ENCODE measurements around the gene DMD. TPM values are rescaled to one million over a fixed set of nuclear protein-coding genes. Genes with fewer than 3 reads are reported as not detected.
A peak's percentile ranks its signal among the peaks of the same experiment; 100 is the strongest.

Gene DMD
- total and polyA plus RNA-seq, 4 donors: 3.9 to 73.8 (median 11.2) TPM

DNA sequence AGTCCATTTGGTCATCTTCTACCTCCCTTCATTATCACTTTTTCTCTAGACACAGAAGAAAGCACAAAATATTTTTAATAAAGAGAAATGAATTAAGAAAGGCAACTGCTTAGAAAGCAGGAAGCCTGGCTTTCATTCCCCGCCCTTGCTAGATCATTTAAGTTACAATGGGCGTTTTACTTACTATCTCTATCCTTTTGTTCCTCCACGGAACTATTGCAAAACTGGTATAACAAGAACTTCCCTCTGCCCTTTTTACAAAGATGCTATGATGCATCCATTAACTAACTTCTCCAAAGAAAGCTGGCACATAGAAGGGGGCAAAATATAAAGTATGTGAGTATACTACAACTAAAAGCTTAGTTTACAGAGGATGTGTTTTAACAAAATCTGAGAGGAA lies 1705.0 kb downstream of the DMD start:
- no peak for ATAC-seq (ENCODE audit: insufficient read depth, low FRiP score)

DNA sequence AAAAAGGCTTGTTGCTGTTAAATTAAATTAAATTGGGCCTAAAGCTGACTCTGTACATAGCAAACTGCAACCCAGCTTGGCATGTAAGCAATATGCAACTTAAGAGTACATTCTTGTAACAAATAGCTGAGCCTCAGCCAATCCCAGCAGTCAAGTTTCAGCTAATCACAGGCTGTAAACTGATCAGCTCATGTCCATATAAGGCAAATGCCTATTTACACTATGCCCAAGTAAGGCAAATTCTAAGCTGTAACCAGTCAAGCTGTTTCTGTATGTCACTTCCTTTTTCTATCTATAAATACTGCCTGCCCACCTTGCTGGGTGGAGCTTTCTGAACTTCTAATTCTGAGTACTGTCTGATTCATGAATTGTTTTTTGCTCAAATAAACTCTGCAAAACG lies 1710.4 kb downstream of the DMD start:
- peaks cover 0 to 6% (median 3%) of the 10 kb centered on the region in 3 donors for H3K27me3 ChIP-seq (ENCODE audit: control insufficient read depth in 3 of 3, insufficient read depth in 3 of 3, low read length in 2 of 3)
- H3K4me3 ChIP-seq: no peak overlapping the region
- H3K9ac ChIP-seq (ENCODE audit: insufficient read depth in 1 of 2, low read length in 2 of 2): no peak overlapping the region
- 44 to 77% methylated on average over 1 of the region's 1 CpG for WGBS, 2 donors
- H3K36me3 ChIP-seq (ENCODE audit: control insufficient read depth in 4 of 4, insufficient read depth in 4 of 4, low read length in 4 of 4): no peaks in the 10 kb centered on the region
- H3K4me1 ChIP-seq (ENCODE audit: control insufficient read depth in 5 of 5, insufficient read depth in 5 of 5, low read length in 5 of 5): no peaks in the 10 kb centered on the region
- TF ChIP-seq, protein P1, sequence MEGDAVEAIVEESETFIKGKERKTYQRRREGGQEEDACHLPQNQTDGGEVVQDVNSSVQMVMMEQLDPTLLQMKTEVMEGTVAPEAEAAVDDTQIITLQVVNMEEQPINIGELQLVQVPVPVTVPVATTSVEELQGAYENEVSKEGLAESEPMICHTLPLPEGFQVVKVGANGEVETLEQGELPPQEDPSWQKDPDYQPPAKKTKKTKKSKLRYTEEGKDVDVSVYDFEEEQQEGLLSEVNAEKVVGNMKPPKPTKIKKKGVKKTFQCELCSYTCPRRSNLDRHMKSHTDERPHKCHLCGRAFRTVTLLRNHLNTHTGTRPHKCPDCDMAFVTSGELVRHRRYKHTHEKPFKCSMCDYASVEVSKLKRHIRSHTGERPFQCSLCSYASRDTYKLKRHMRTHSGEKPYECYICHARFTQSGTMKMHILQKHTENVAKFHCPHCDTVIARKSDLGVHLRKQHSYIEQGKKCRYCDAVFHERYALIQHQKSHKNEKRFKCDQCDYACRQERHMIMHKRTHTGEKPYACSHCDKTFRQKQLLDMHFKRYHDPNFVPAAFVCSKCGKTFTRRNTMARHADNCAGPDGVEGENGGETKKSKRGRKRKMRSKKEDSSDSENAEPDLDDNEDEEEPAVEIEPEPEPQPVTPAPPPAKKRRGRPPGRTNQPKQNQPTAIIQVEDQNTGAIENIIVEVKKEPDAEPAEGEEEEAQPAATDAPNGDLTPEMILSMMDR (IDR thresholded peaks at IDR 0.05; ENCODE audit: control extremely low read depth, extremely low read depth): no peak
- no peak overlapping the region for H3K27ac ChIP-seq (ENCODE audit: low read depth in 1 of 2, low read length in 1 of 2)
- ATAC-seq (ENCODE audit: insufficient read depth, low FRiP score): no peak
- no peaks in the 10 kb centered on the region for H3K9me3 ChIP-seq (ENCODE audit: control insufficient read depth in 4 of 4, insufficient read depth in 3 of 4, low read length in 3 of 4)
- peak in 1 of 3 donors; percentile 8 for DNase-seq

More for the DNA sequence above, 1705.0 kb downstream of the DMD start:
- TF ChIP-seq, protein P1 (IDR thresholded peaks at IDR 0.05; ENCODE audit: control extremely low read depth, extremely low read depth): no peak
- Histone ChIP-seq H3K27ac (ENCODE audit: low read depth in 1 of 2, low read length in 1 of 2) (no peak overlapping the region), H3K9ac (ENCODE audit: insufficient read depth in 1 of 2, low read length in 2 of 2) (no peak overlapping the region), H3K36me3 (ENCODE audit: control insufficient read depth in 4 of 4, insufficient read depth in 4 of 4, low read length in 4 of 4) (no peaks in the 10 kb centered on the region), H3K9me3 (ENCODE audit: control insufficient read depth in 4 of 4, insufficient read depth in 3 of 4, low read length in 3 of 4) (no peaks in the 10 kb centered on the region), H3K4me3 (no peak overlapping the region), H3K4me1 (ENCODE audit: control insufficient read depth in 5 of 5, insufficient read depth in 5 of 5, low read length in 5 of 5) (peaks cover 0 to 11% (median 2%) of the 10 kb centered on the region in 5 donors), H3K27me3 (ENCODE audit: control insufficient read depth in 3 of 3, insufficient read depth in 3 of 3, low read length in 2 of 3) (peaks cover 0 to 3% (median 0%) of the 10 kb centered on the region in 3 donors)
- WGBS, 2 donors: 52 to 64% methylated on average over 3 of the region's 3 CpGs
- DNase-seq: no peak

GRCh38 chrX:31499109-31499508 lies 1712.2 kb downstream of the DMD start:
- Histone ChIP-seq H3K4me1 (ENCODE audit: control insufficient read depth in 5 of 5, insufficient read depth in 5 of 5, low read length in 5 of 5) (no peaks in the 10 kb centered on the region), H3K9me3 (ENCODE audit: control insufficient read depth in 4 of 4, insufficient read depth in 3 of 4, low read length in 3 of 4) (no peaks in the 10 kb centered on the region), H3K27me3 (ENCODE audit: control insufficient read depth in 3 of 3, insufficient read depth in 3 of 3, low read length in 2 of 3) (peaks cover 0 to 8% (median 0%) of the 10 kb centered on the region in 3 donors), H3K27ac (ENCODE audit: low read depth in 1 of 2, low read length in 1 of 2) (no peak overlapping the region), H3K9ac (ENCODE audit: insufficient read depth in 1 of 2, low read length in 2 of 2) (no peak overlapping the region), H3K4me3 (no peak overlapping the region), H3K36me3 (ENCODE audit: control insufficient read depth in 4 of 4, insufficient read depth in 4 of 4, low read length in 4 of 4) (no peaks in the 10 kb centered on the region)
- 67 to 70% methylated on average over 2 of the region's 2 CpGs for WGBS, 2 donors
- DNase-seq (no peak), ATAC-seq (ENCODE audit: insufficient read depth, low FRiP score) (no peak)
- TF ChIP-seq, protein P1 (IDR thresholded peaks at IDR 0.05; ENCODE audit: control extremely low read depth, extremely low read depth): no peak

GRCh38 chrX:31497086-31497485 lies 1714.3 kb downstream of the DMD start:
- TF ChIP-seq, protein P1 (IDR thresholded peaks at IDR 0.05; ENCODE audit: control extremely low read depth, extremely low read depth): no peak
- H3K27me3 ChIP-seq (ENCODE audit: control insufficient read depth in 3 of 3, insufficient read depth in 3 of 3, low read length in 2 of 3): peaks cover 0 to 8% (median 0%) of the 10 kb centered on the region in 3 donors
- H3K9ac ChIP-seq (ENCODE audit: insufficient read depth in 1 of 2, low read length in 2 of 2): no peak overlapping the region
- DNase-seq: peak in 2 of 3 donors; percentile 31 to 48
- no peak overlapping the region for H3K27ac ChIP-seq (ENCODE audit: low read depth in 1 of 2, low read length in 1 of 2)
- no peak for ATAC-seq (ENCODE audit: insufficient read depth, low FRiP score)
- no peaks in the 10 kb centered on the region for H3K4me1 ChIP-seq (ENCODE audit: control insufficient read depth in 5 of 5, insufficient read depth in 5 of 5, low read length in 5 of 5)
- H3K36me3 ChIP-seq (ENCODE audit: control insufficient read depth in 4 of 4, insufficient read depth in 4 of 4, low read length in 4 of 4): no peaks in the 10 kb centered on the region
- H3K4me3 ChIP-seq: no peak overlapping the region
- WGBS, 2 donors: 58 to 94% methylated on average over 3 of the region's 3 CpGs
- H3K9me3 ChIP-seq (ENCODE audit: control insufficient read depth in 4 of 4, insufficient read depth in 3 of 4, low read length in 3 of 4): no peaks in the 10 kb centered on the region

All from lung (tissue), 12 donors.